Measurements from ENCODE around the gene CEP170B. TPM values are rescaled to one million over a fixed set of nuclear protein-coding genes. Genes with fewer than 3 reads are reported as not detected.

CEP170B gene
- 1 to 10 TPM; 5.2 to 5.3 TPM for total RNA-seq

DNA sequence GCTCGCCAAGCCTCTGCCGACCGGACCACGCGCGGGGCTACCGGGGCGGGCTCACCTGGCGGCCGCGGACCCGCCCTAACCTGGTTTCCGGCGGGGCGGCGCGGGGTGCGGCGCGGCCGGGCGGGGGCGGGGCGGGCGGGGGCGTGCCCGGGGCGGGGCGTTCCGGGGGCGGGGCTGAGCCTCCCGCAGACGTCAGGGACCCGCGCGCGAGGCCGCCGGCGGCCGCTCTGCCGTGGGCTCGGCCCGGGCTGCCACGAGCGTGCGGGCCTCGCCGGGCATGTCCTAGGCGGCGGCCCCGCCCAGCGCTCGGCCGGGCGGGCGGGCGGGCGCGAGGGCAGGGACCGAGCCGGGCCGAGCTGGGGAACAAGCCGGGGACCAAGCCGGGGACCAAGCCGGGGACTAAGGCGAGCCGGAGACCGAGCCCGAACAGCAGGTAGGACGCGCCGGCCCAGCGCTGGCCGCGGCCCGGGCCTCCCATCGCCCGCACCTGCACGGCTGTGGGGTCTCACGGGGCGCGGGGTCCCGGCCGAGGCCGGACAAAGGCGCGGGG lies at the start of gene CEP170B:
Gene CEP170B, plus strand, starts transcription at position 188 of the 550 bp plus-strand sequence. CDS start 3,183 bp downstream, outside the sequence.
- intact Hi-C loops (cut with micrococcal nuclease): no loop called here
- H3K9me3 Mint-ChIP-seq: no peaks in the 10 kb centered on the region
- peaks cover 1% of the 10 kb centered on the region for H3K27me3 Mint-ChIP-seq
- H3K4me1 Mint-ChIP-seq (ENCODE audit: low read depth): no peaks in the 10 kb centered on the region
- H3K4me3 Mint-ChIP-seq: peak within 1 kb of the TSS; percentile 66
- CTCF ChIA-PET: no interaction called here
- POLR2A ChIA-PET: no interaction called here
- no peaks in the 10 kb centered on the region for H3K36me3 Mint-ChIP-seq
- no peak within 1 kb of the TSS for H3K27ac Mint-ChIP-seq
- DNase-seq: peak; percentile 46

DNA sequence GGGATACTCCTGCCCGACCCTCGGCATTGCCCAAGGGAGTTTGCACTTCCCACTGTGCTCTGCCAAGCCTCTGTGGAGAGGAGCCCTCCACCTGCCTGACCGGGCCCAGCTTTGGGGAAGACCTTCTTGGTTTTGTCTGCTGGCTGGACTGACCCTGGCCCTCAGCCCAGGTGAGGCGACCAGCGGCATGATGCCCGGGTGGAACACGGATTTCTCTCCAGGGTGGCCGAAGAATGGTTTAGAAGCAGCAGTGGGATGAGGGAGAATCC lies 48.5 kb upstream of the CEP170B start:
- Mint-ChIP-seq H3K4me1 (ENCODE audit: low read depth) (peaks cover 20% of the 10 kb centered on the region), H3K4me3 (peak overlapping the region; percentile 91), H3K9me3 (no peaks in the 10 kb centered on the region), H3K36me3 (peaks cover 2% of the 10 kb centered on the region), H3K27ac (peak overlapping the region; percentile 87), H3K27me3 (no peaks in the 10 kb centered on the region)
- CTCF ChIA-PET: no interaction called here
- intact Hi-C loops (cut with micrococcal nuclease): no loop called here
- POLR2A ChIA-PET: no interaction called here
- no peak for DNase-seq

DNA sequence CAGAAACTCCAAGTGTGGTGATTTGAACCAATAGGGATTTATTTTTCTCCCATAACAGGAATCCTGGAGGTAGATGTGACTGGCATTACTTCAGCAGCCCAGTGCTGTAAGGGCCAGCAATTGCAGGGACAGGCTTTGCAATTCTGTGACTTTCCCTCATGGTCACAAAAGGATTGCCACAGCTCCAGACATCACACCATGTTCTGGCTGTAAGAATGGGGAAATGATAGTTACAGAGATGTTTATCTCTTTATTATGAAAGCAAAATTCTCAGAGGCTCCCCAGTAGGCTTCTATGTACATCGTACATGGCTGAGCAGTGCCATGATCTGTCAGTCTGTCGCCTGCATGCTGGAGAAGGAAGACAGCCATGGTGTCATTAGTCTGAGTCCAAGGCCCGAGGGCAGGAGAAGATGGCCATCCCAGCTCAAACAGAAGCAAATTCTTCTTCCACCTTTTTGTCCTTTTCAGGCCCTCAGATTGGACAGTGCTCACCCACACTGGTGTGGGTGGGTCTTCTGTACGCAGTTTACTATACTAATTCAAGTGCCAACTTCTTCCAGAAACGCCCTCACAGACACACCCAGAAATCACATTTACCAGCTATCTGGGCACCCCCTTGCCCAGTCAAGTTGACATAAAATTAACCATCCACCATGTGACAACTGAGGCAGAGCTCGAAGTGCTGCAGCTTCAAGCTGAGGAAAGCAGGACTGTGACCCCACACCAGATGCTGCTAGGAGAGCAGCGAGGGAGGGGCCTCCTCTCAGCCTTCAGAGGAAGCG lies 46.9 kb upstream of the CEP170B start:
- H3K36me3 Mint-ChIP-seq: peaks cover 2% of the 10 kb centered on the region
- peak overlapping the region; percentile 8 for H3K4me3 Mint-ChIP-seq
- POLR2A ChIA-PET: no interaction called here
- no peaks in the 10 kb centered on the region for H3K9me3 Mint-ChIP-seq
- peaks cover 20% of the 10 kb centered on the region for H3K4me1 Mint-ChIP-seq (ENCODE audit: low read depth)
- H3K27ac Mint-ChIP-seq: no peak overlapping the region
- no peak for DNase-seq
- intact Hi-C loops (cut with micrococcal nuclease): no loop called here
- CTCF ChIA-PET: interaction anchor here (1.2 kb wide), 2 partner anchors 18 to 49 kb away, joined by 3 to 4 read pairs; partner anchors contain the start of gene ZBTB42
- no peaks in the 10 kb centered on the region for H3K27me3 Mint-ChIP-seq

DNA sequence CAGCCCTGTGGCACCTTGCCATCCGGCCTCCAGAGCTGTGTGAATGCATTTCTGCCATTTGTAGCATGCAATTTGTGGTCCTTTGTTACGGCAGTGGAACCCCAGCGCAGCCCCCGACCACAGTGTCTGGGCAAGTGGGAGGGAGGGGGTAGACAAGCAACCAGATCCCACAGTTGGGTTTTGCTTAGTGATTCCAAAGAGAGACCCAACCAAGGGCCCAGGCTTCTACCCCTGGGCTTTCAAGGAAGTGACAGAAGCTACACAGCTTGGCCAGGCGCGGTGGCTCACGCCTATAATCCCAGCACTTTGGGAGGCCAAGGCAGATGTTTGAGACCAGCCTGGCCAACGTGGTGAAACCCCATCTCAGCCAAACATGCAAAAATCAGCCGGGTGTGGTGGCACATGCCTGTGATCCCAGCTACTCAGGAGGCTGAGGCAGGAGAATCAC lies 46.3 kb upstream of the CEP170B start:
- Mint-ChIP-seq H3K4me3 (no peak overlapping the region), H3K9me3 (no peaks in the 10 kb centered on the region), H3K27ac (no peak overlapping the region), H3K27me3 (no peaks in the 10 kb centered on the region), H3K4me1 (ENCODE audit: low read depth) (peaks cover 15% of the 10 kb centered on the region), H3K36me3 (no peaks in the 10 kb centered on the region)
- no peak for DNase-seq
- POLR2A ChIA-PET: no interaction called here
- intact Hi-C loops (cut with micrococcal nuclease): no loop called here
- CTCF ChIA-PET: interaction anchor here (1.0 to 1.2 kb wide), 3 partner anchors 18 to 50 kb away, joined by 3 to 4 read pairs (median 3); partner anchors contain the start of gene ZBTB42

DNA sequence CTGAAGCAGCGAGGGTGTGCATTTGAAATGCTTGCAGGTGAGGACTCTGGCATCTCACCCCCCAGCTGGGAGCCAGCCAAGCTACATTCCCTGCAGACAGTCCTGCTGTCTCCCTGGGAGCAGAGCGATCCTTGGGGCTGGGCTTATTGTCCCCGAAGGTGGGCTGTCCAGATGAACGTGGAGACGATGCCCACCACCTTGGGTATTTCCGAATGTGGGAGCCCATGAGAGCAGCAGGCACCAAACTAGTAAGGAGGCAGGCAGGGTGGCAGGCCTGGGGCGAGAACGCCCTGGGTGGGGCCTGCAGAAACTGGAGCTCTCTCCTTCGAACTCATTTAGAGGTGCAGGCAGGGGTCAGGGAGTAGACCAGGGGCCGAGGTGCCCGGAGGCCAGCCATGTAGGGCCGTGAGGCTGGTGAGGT lies 45.7 kb upstream of the CEP170B start:
- Mint-ChIP-seq H3K9me3 (no peaks in the 10 kb centered on the region), H3K27me3 (no peaks in the 10 kb centered on the region), H3K36me3 (no peaks in the 10 kb centered on the region), H3K4me3 (no peak overlapping the region), H3K4me1 (ENCODE audit: low read depth) (peaks cover 9% of the 10 kb centered on the region), H3K27ac (no peak overlapping the region)
- CTCF ChIA-PET: interaction anchor here (1.0 to 1.2 kb wide), 2 partner anchors 49 to 50 kb away, joined by 3 to 4 read pairs; no protein-coding TSS in a partner anchor
- no peak for DNase-seq
- intact Hi-C loops (cut with micrococcal nuclease): no loop called here
- POLR2A ChIA-PET: no interaction called here

DNA sequence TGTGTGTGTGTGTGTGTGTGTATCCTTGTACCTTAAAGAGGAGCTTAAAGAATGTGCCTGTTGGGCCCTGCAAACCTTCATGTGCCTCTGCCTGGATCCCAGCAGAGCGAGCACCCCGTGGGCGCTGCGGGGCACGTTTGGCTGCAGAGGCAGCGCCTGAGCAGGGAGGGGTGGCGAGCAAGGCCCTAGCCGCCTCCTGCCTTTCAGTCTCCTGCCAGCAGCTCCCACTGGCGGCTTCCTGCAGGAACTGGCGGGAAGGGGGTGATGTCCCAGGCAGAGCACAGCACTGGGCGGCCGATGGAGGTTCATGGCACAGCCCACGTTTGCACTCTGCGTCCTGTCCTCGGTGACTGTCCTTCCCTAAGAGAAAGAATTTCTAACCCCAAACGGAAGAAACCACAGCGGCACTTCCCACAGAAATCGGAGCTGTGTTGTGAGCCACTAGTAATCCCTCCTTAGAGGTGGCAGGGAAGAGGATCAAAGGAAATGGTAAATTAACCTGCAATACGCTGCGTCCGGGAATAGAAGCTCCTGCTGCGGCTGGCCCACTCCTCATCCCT lies 44.3 kb upstream of the CEP170B start:
- POLR2A ChIA-PET: no interaction called here
- Mint-ChIP-seq H3K27ac (no peak overlapping the region), H3K27me3 (peaks cover 5% of the 10 kb centered on the region), H3K4me1 (ENCODE audit: low read depth) (peaks cover 11% of the 10 kb centered on the region), H3K36me3 (no peaks in the 10 kb centered on the region), H3K4me3 (no peak overlapping the region), H3K9me3 (no peaks in the 10 kb centered on the region)
- CTCF ChIA-PET: interaction anchor here (1.3 to 1.7 kb wide), 2 partner anchors 52 to 68 kb away, joined by 5 to 7 read pairs; partner anchors contain the start of gene SIVA1
- DNase-seq: no peak
- intact Hi-C loops (cut with micrococcal nuclease): no loop called here

DNA sequence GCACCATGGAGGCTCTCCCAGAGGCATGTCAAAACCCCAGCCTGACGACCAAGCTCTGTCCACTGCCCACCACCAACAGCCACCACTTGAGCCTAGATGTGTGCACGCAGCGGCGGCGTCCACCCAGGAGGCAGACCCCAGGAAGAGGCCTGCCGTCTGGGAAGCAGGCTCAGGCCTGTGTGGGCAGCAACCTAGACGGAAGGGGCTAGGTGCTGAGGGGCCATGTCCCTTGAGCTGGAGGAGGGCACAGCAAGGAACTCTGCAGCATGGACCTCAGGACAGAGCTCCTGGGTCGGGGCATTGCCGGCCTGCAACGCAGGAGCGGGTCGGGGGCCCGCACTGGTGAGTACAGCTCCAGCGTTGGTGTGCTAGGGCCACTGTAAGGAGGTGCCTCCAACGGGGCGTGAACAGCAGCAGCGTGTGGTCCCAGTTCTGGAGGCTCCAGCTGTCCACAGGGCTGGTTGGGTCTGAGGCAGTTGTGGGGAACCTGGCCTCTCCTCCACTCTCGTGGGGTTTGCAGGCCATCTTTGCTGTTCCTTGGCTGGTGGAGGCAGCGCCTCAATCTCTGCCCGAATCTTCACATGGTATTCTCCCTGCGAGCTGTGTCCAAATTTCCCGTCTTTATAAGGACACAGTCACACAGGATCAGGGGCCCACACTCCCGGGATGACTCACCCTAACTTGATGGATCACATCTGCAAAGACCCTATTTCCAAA lies 43.7 kb upstream of the CEP170B start:
- CTCF ChIA-PET: interaction anchor here (1.3 to 1.7 kb wide), 2 partner anchors 53 to 69 kb away, joined by 5 to 7 read pairs; partner anchors contain the start of gene SIVA1
- DNase-seq: no peak
- Mint-ChIP-seq H3K4me3 (no peak overlapping the region), H3K36me3 (no peaks in the 10 kb centered on the region), H3K27ac (no peak overlapping the region), H3K9me3 (no peaks in the 10 kb centered on the region), H3K4me1 (ENCODE audit: low read depth) (peaks cover 13% of the 10 kb centered on the region), H3K27me3 (peaks cover 5% of the 10 kb centered on the region)
- intact Hi-C loops (cut with micrococcal nuclease): no loop called here
- POLR2A ChIA-PET: no interaction called here

DNA sequence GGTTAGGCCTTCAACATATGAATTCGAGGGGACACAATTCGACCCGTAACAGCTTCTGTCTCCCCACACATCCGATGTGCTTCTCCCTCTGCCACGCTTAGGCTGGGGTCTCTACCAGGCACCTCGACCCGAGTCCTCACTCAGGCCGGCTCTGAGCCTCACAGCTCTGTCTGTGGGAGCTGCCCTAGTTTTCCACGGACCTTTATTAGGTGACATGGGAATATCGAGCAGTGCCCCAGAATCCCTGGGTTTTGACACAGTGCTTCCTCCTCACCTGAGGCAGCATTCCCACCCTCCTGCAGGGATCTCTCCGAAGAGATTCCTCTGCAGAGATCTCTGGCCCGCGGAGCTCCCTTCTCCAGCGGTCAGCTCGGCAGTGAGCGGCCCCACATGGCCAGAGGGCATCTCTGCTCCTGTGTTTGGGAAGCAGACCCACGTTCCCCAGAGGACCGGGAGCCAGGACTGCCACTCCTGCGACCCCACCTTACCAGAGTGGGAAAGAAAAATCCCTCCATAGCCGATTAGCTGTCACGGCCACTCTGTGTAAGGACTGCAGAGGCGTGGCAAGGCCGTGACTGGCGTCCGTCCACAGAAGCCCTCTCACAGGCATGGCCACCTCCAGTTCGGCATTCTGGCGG lies 43.0 kb upstream of the CEP170B start:
- Mint-ChIP-seq H3K4me3 (no peak overlapping the region), H3K4me1 (ENCODE audit: low read depth) (peaks cover 10% of the 10 kb centered on the region), H3K36me3 (no peaks in the 10 kb centered on the region), H3K9me3 (no peaks in the 10 kb centered on the region), H3K27ac (no peak overlapping the region), H3K27me3 (peaks cover 6% of the 10 kb centered on the region)
- ChIA-PET CTCF (interaction anchor here (0.8 to 1.3 kb wide), 2 partner anchors 52 to 70 kb away, joined by 3 to 5 read pairs; partner anchors contain the start of gene SIVA1), POLR2A (no interaction called here)
- intact Hi-C loops (cut with micrococcal nuclease): no loop called here
- no peak for DNase-seq

DNA sequence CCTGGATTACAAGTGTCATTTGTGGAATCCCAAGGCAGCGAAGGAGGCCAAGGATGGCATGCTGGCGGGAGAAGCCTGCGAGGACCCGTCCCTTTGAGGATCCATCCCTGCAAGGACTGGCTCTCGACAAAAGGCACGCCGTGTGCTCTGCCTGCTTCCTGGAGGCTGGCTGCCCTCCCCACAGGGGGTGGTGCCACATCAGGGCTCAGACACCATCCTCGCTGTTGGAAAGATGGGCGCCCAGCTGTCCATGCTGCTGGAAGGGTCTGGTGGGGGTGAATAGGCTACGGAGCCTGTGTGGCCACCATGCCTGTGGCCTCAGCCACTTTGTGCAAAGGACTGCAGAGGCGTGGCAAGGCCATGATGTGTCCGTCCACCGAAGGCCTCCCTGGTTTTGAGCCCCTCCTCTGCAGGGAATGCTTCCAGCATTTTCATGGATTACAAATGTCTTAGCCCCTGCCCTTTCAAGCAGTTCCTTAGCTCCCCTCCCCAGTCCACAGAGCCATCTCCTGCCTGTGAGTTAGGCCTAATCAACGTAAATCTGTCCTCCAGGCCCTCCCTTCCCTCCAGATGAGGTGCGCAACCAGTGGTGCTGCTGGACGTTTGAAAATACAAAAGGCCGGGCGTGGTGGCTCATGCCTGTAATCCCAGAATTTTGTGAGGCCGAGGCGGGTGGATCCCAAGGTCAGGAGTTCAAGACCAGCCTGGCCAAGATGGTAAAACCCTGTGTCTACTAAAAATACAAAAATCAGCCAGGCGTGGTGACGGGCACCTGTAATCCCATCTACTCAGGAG lies 42.0 kb upstream of the CEP170B start:
- H3K4me3 Mint-ChIP-seq: no peak overlapping the region

DNA sequence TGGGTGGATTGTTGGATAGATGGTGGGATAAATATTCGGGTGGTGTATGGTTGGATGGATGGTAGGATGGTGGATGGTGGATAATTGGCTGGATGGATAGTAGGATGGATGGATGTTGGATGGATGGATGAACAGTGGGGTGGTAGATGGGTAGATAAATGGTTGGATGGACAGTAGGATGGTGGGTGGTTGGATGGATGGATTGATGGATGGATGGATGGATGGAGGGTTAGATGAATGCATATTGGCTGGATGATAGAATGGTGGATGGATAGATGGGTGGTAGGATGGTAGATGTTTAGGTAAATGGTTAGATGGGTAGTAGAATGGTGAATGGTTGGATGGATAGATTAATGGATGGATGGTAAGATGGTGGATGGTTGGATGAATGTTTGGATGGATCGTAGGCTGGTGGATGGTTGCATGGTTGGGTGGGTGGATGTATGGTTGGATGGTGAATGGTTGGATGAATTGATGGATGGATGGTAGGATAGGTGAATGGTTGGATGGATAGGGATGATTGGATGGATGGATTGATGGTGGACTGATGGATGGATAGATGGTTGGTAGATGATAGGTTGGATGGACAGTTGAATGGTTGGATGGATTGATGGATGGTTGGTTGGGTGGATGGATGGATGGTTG lies 40.6 kb upstream of the CEP170B start:
- Mint-ChIP-seq H3K9me3 (no peaks in the 10 kb centered on the region), H3K27ac (no peak overlapping the region), H3K4me3 (peak overlapping the region; percentile 74), H3K36me3 (no peaks in the 10 kb centered on the region), H3K27me3 (peaks cover 6% of the 10 kb centered on the region), H3K4me1 (ENCODE audit: low read depth) (peaks cover 17% of the 10 kb centered on the region)
- POLR2A ChIA-PET: no interaction called here
- intact Hi-C loops (cut with micrococcal nuclease): no loop called here
- no peak for DNase-seq
- CTCF ChIA-PET: interaction anchor here (2.0 to 3.5 kb wide), 2 partner anchors 23 to 56 kb away, joined by 12 to 99 read pairs; partner anchors contain the start of gene ZBTB42

More for the DNA sequence above, 42.0 kb upstream of the CEP170B start:
- peaks cover 17% of the 10 kb centered on the region for H3K4me1 Mint-ChIP-seq (ENCODE audit: low read depth)
- H3K27me3 Mint-ChIP-seq: peaks cover 6% of the 10 kb centered on the region
- H3K27ac Mint-ChIP-seq: no peak overlapping the region
- ChIA-PET POLR2A (no interaction called here), CTCF (interaction anchor here (0.8 to 1.1 kb wide), 2 partner anchors 53 to 54 kb away, joined by 3 read pairs; no protein-coding TSS in a partner anchor)
- H3K9me3 Mint-ChIP-seq: no peaks in the 10 kb centered on the region
- intact Hi-C loops (cut with micrococcal nuclease): no loop called here
- DNase-seq: no peak
- H3K36me3 Mint-ChIP-seq: no peaks in the 10 kb centered on the region
